ENCODE data around the gene ALK.

ALK gene

DNA sequence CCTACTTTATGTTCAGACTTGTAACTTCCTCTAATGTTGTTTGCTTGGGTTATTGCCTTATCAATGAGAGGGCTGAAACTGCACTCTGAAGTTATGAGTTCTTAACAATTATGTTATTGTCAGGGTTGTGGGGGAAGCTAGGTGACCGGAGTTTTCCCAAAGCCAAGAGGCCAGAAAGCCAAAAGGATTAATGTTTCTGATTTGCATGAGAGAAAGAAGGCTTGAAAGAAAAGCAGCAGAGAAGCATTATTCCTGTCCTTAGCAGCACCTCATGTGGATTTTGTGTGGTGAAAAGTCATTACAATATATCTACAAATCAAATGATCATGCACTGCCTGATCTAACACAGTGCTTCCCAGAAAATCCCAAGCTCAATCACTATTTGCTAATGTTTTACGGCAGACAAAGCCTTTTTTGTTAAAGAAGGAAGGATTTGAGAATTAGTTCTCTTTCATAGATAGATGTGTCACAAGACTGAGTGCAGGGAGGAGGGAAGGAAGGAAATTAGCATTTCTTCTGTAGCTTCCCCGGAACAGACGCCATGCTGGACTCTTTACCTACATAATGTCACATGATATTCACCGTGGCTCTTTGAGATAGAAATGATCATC is 203.2 kb downstream of the ALK start:
- no peak for DNase-seq (ENCODE audit: low read depth in 2 of 2)

- no peak for DNase-seq (ENCODE audit: low read depth in 2 of 2)
Measured at GRCh38 chr2:29715655-29716054, 205.7 kb downstream of the ALK start.

DNA sequence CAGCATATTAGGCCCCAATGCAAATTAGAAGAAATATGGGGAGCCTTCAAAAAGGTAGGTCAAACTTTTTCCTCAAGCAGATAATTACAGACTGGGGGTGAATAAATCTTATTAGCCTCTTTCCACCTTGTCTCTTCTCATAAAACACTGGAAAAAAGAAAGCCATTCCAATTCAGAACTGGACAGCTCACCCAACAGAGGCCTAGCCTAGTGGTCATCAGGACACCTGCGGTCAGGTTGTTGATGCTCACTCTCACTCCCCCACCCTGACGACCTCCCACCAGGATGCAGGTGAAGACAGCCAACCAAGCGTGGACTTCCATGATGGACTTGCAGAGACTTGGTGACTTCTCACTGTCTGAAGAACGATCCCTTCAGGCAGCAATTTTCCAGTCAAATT is 207.1 kb downstream of the ALK start:
- no peak for DNase-seq (ENCODE audit: low read depth in 2 of 2)

- no peak for DNase-seq (ENCODE audit: low read depth in 2 of 2)
Measured at GRCh38 chr2:29706171-29706720, 215.1 kb downstream of the ALK start.

GRCh38 chr2:29705616-29706015 is 215.8 kb downstream of the ALK start:
- DNase-seq (ENCODE audit: low read depth in 2 of 2): no peak

DNA sequence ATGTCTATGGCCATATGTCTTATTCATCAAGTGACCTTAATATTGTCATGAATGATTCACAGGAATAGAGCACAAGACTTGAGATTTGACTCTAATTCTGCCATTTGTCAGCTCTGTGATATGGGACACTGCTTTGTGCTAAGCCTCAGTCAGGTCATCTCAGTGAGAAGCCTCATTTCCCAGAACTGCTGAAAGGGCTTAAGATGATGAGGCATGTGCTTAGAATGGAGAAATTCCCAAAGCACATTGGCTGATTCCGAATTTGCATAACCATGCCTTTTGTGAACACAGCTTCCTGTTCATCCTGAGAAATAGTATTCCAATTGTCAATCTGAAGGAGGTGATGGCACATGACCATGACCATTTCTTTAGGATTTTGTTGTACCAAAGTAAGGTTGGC is 218.1 kb downstream of the ALK start:
- DNase-seq (ENCODE audit: low read depth in 2 of 2): no peak

GRCh38 chr2:29702276-29702675 is 219.1 kb downstream of the ALK start:
- DNase-seq (ENCODE audit: low read depth in 2 of 2): no peak

DNA sequence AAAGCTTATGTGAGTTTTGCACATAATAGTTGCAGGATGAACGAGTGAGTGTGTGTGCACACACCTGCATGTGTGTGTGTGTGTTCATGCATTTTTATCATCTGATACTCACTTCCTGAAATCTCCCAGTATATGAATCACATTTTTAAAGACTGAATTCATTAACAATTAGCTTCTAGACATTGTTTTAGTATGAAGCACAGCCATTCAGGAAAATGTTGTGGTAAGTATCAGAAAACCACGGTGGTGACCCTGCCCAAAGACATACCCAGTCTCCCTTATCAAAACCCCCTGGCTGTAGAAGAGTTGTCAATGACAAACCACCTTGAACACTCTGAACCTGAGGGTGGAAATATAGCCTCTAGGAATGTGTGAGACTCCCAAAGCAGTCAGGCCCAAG is 220.8 kb downstream of the ALK start:
- no peak for DNase-seq (ENCODE audit: low read depth in 2 of 2)

DNA sequence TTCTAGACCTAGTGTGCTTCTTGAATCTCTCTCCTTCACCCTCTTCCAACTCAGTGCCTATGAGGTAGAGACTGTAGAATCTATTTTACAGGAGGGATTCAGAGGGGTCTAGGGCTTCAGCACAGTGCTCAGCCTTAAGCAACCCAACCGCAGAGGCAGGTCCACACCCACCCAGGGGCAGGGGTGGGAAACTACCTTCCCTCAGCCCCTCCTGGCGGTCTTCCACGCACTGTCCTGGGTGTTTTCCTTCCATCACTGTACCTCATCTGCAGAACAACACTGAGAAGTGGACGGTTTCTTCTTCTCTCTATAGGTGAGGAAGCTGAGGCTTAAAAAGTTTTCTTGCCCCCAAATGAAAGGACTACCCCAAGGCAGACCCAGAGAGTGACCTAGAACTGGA is 222.3 kb downstream of the ALK start:
- DNase-seq (ENCODE audit: low read depth in 2 of 2): no peak

DNA sequence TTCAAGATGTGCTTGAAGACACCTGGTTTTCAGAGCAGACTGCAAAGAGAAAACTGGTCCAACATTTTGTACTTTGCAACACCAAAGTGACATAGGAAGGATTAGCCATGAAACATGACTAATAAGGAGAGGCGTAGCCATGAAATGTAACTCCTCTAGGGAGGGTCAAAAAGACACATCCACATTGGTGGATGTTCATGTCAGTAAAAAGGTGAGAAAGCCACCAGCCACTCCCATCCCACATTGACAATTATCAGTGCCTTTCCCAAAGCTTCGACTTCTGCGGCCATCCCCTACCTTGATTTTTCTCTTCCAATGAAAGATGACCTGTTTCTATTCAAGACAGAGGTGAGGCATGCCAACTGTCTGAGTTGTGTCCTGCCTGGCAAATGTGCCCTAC is 223.2 kb downstream of the ALK start:
- no peak for DNase-seq (ENCODE audit: low read depth in 2 of 2)

- no peak for DNase-seq (ENCODE audit: low read depth in 2 of 2)
Measured at GRCh38 chr2:29697715-29698114, 223.7 kb downstream of the ALK start.

GRCh38 chr2:29697181-29697580 is 224.2 kb downstream of the ALK start:
- no peak for DNase-seq (ENCODE audit: low read depth in 2 of 2)

DNA sequence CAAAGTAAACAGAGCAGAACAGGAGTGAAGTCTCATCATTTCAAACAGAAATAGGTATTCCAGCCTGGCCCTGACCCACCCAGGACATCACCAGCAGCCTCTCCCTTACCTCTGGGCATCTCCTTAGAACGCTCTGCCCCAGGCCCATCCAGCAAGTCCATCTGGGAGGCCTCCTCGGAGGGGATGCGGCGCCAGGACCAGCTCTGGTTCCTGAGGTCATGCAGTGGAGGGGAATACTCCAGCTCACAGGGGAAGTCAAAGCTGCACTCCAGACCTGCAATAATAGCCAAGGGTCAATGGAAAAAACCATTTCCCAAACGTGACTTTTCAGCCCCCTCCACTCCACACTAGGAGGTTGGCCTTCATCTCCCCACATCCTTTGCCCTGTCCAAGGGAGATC is 226.6 kb downstream of the ALK start:
- DNase-seq (ENCODE audit: low read depth in 2 of 2): no peak

DNA sequence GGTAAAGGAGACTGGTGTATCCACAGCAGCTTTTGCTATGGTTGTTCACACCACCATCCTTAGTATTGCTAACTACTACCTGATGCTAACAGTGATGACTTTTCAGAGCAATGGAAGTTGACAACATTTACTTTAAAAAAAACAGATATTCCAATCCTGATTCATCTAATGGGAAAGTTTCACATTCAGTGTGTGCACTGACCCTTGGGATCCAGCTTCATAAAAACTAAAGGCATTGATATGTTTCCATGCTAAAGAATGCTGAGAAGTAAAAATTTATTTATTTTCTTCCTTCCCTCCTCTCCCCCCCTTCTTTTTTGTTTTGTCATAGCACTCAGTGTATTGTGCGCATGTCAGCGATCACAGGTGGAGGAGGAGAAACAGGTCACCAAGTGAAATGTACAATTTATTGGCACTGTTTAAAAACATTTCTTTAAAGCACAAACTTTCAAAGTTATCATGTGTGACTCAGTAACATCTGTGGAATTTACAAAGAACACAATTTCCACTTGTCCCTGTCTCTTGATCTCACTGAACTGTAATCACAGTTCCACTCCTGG is 229.9 kb downstream of the ALK start:
- DNase-seq (ENCODE audit: low read depth in 2 of 2): no peak

DNA sequence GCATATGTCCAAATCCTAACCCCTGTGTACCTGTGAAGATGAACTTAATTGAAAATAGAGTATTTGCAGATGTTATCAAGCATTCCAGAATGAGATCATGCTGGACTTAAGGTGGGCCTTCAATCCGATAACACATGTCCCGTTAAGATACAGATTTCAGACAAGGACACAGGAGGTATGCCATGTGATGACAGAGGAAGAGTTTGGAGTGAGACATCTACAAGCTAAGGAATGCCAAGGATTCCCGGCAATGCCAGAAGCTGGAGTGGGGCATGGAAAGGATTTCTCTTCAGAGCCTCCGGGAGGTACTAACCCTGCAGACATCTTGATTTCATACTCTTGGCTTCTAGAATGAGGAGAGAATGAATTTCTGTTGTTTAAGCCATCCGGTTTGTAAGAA is 231.7 kb downstream of the ALK start:
- DNase-seq (ENCODE audit: low read depth in 2 of 2): no peak

- DNase-seq (ENCODE audit: low read depth in 2 of 2): no peak
Measured at GRCh38 chr2:29688429-29688828, 233.0 kb downstream of the ALK start.

DNA sequence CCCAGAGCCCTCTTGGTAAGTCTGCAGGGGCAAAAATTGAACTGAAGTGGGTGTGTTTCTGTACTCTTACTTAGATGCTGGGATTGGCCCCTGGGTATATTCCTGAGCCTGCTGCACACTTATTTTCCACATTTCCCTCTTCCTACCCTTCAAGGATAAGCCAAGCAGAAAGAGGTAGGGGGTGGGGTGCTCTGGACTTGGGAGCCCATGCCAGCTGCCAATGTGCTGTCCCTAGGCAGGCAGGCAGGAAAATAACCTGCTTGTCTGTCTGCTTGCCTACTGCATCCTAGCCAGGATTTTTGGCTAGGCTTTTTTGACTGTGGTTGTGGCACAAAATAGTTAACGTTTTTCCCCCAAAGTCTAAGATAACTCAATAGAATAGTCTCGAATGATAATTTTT is 234.3 kb downstream of the ALK start:
- DNase-seq (ENCODE audit: low read depth in 2 of 2): no peak

DNA sequence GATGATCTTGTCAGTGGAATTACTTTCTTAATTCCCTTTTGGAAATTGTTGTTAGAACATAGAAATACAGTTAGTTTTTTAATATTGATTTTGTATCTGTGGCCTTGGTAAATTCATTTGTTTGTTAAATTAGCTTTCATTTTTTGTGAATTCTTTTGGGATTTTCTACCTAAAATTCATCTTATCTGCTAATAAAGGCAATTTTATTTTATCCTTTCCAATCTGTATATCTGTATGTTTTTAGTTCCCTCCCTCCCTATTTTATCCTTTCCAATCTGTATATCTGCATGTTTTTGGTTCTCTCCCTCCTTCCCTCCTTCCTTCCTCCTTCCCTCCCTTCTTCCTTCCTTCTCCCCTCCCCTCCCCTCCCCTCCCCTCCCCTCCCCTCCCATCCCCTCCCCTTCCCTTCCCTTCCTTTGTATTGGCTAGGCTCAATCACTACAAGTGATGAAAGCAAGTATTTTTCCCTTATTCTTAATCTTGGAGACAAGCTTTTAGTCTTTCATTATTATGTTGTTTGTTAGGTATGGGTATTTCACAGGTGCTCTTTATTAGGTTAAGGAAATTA is 244.4 kb downstream of the ALK start:
- DNase-seq (ENCODE audit: low read depth in 2 of 2): no peak

DNA sequence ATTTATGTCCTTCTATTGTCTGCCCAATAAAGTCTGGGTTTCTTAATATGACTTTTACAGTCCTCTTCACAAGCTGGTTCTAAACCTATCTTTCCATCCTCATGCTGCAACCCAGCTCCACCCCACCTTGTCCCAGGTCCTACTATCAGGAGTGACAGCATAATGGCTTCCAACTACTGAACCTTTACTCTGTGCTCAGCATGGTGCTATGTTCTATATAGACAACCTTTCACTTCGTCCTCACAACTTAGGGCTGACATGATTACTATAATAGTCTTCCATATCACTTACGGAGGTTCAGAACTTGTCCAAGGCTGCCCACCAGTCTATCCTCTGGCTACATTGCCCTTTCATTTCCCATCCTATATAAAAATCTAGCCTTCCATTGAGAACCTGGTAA is 256.8 kb downstream of the ALK start:
- no peak for DNase-seq (ENCODE audit: low read depth in 2 of 2)

DNA sequence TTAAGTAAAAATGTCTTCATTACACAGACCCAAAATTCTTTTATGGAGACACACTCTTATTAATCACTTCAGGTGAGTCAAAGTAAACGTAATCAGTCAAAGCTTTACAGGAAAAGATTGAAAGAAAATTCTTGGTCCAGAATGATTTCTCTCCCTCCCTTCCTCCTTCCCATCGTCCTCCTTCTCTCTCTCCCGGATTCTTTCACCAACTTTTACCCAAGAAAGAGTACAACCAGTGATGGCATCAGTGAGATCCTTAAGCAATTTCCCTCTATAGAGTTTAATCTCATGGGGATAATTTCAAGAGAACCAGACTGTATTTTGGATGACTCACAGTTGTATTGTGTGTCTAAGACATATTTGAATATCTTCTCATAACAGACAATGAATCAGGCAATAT is 258.1 kb downstream of the ALK start:
- DNase-seq (ENCODE audit: low read depth in 2 of 2): no peak

DNA sequence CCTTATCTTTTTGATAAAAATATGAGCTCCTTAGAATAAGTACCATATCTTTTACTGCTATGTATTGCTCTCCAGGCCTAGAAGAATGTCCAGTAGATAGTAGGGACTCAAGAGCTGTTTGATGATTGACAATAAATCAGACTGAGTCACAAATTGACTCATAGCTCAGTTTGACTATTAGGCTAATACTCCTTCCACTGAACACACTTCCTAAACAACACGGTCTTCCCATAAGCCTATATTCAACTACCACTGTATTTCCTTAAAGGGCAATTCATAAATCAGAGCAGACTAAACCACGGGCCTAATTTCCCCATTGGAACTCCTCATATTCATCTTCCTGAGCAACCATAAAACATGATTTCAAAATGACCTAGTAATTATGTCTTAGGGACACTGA is 258.5 kb downstream of the ALK start:
- no peak for DNase-seq (ENCODE audit: low read depth in 2 of 2)

DNA sequence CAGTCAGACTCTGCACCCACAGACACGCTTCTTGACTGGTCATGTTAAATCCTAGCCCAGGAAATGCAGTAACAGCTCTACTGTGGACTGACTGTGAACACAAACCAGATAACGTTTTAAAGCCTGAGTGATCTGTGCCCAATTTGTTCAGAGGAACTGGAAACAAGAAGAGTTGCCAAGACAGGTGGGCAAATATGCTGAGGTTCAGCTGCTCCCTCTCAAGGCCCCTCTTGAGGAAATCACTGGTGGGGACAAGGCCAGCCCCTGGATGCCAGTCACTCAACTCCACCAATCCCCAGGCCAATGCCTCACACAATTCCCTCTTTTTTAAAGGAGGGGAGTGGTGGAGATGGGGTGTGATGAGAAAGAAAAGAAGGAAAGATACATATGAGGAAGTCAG is 261.2 kb downstream of the ALK start:
- no peak for DNase-seq (ENCODE audit: low read depth in 2 of 2)

- DNase-seq (ENCODE audit: low read depth in 2 of 2): no peak
Measured at GRCh38 chr2:29659178-29659577, 262.2 kb downstream of the ALK start.

DNA sequence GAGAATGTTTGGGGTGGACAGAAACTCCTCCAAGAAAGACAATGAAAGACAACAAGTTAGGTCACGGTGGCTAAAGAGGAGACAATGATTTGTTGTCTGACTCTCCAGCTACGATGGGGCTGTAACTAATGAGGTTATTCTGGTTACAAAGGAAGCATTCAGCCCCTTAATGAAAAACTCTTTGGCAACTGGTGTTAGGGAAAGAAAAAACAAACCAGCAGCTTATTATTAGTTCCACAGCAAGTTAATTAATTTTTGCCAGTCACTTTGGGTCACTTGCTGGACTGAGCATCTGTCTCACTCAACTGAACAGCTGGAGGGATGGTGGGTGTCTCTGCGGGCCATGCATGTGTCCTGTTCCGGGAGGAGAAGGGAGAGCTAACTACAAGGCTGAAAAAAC is 263.7 kb downstream of the ALK start:
- no peak for DNase-seq (ENCODE audit: low read depth in 2 of 2)
